CD4-positive, CD25-positive, alpha-beta regulatory T cell (primary cell): ENCODE measurements around the gene TCF7L2. TPM values are rescaled to one million over a fixed set of nuclear protein-coding genes. Genes with fewer than 3 reads are reported as not detected.

Experiments
- ATAC-seq, 2 donors: fragments of 150-1000 bp; cut with Tn5 transposase; one replicate each; pipeline ENCODE4 v1.10.0; 2021; ENCODE audit warnings: low read depth in 2 of 2, moderate number of reproducible peaks in 2 of 2, moderate library complexity in 1 of 2
- DNase-seq, 3 donors: peaks; one replicate each; pipeline versions ENCODE4 v3.0.0 to v3.0.0-alpha.2; 2012 to 2022; ENCODE audit warnings: mixed read lengths in 1 of 3
- H3K27ac ChIP-seq: one replicate; pipeline ENCODE4 v1.7.0; 2013; ENCODE audit warnings: mild to moderate bottlenecking, low read length; ENCODE audit not compliant: insufficient read depth, poor library complexity, severe bottlenecking
- H3K27me3 ChIP-seq: one replicate; pipeline ENCODE4 v1.7.0; 2013; ENCODE audit warnings: low read length; ENCODE audit not compliant: control insufficient read depth, insufficient read depth
- H3K36me3 ChIP-seq: one replicate; pipeline ENCODE4 v1.7.0; 2013; ENCODE audit warnings: mild to moderate bottlenecking, low read length, moderate library complexity; ENCODE audit not compliant: control insufficient read depth, insufficient read depth
- H3K4me1 ChIP-seq: 2 replicates; pipeline ENCODE4 v1.7.0; 2013; ENCODE audit warnings: mild to moderate bottlenecking, low read length; ENCODE audit not compliant: insufficient read depth, control insufficient read depth, poor library complexity, severe bottlenecking
- H3K4me3 ChIP-seq: one replicate; pipeline ENCODE4 v1.7.0; 2013; ENCODE audit warnings: low read depth, mild to moderate bottlenecking, low read length, moderate library complexity
- H3K9me3 ChIP-seq, 2 experiments: 1 replicate in 1 of 2; 2 replicates in 1 of 2; pipeline ENCODE4 v1.7.0; 2013; ENCODE audit warnings: low read length in 2 of 2, mild to moderate bottlenecking in 1 of 2, moderate library complexity in 1 of 2; ENCODE audit not compliant: control insufficient read depth in 2 of 2
- H3K27ac Mint-ChIP-seq, 3 donors: one replicate each; pipeline ENCODE4 v1.8.0; 2020 to 2022; ENCODE audit warnings: mild to moderate bottlenecking in 3 of 3, mixed read lengths in 3 of 3, moderate library complexity in 2 of 3
- H3K27me3 Mint-ChIP-seq: one replicate; pipeline ENCODE4 v1.8.0; 2022; ENCODE audit warnings: mild to moderate bottlenecking, mixed read lengths
- H3K36me3 Mint-ChIP-seq: one replicate; pipeline ENCODE4 v1.8.0; 2020; ENCODE audit warnings: mixed read lengths
- H3K4me1 Mint-ChIP-seq, 4 donors: one replicate each; pipeline ENCODE4 v1.8.0; 2020 to 2022; ENCODE audit warnings: mixed read lengths in 4 of 4, mild to moderate bottlenecking in 1 of 4
- H3K4me3 Mint-ChIP-seq, 4 donors: one replicate each; pipeline ENCODE4 v1.8.0; 2020 to 2022; ENCODE audit warnings: mild to moderate bottlenecking in 4 of 4, mixed read lengths in 4 of 4, moderate library complexity in 3 of 4
- H3K9me3 Mint-ChIP-seq, 7 donors: one replicate each; pipeline ENCODE4 v1.8.0; 2020 to 2022; ENCODE audit warnings: mixed read lengths in 7 of 7, mild to moderate bottlenecking in 3 of 7, moderate library complexity in 2 of 7
- polyA plus RNA-seq, 4 donors: library from polyadenylated mRNA; unstranded; fragments of 300-500 nt; fragmentation: Illumina TruSeq; gene quantifications; one replicate each; pipeline ENCODE4 v1.2.3, GENCODE V29; 2021
- total RNA-seq: library from RNA; stranded (reverse); gene quantifications from one replicate; pipeline ENCODE4 v1.2.3, GENCODE V29; 2022

The TCF7L2 gene
- total and polyA plus RNA-seq, 5 donors from 2014 or later: 0.38 to 1.8 (median 0.52) TPM; not detected in 1

DNA sequence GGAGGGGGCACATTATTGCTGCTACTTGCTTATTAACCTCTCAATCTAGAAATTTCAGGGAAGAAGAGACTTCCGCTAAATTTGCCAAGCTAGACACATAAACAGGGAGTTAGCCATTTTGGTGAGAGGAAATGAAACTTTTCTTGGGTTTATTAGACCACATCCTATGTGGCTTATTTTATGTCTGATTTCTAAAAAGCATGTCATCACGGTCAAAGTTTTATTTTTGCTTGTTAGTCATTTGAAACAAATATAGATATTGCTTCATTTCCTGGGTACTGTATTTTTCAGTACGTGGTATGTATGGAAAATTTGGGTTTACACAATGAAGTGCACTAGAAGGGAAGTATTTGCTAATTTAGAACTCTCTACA is 144.1 kb downstream of the TCF7L2 start:
- H3K27ac ChIP-seq: no peak overlapping the region
- peak overlapping the region in 3 of 4 donors; percentile 20 to 38 (median 31) for H3K4me3 Mint-ChIP-seq
- ATAC-seq: peak in 1 of 2 donors; percentile 36

GRCh38 chr10:113095419-113096127 is 145.5 kb downstream of the TCF7L2 start:
- no peak for DNase-seq
- Histone ChIP-seq H3K9me3 (no peaks in the 10 kb centered on the region), H3K36me3 (no peaks in the 10 kb centered on the region), H3K27me3 (no peaks in the 10 kb centered on the region), H3K4me1 (peaks cover 14% of the 10 kb centered on the region), H3K27ac (no peak overlapping the region), H3K4me3 (no peak overlapping the region)
- Mint-ChIP-seq H3K4me1 (peaks cover 8 to 29% (median 15%) of the 10 kb centered on the region in 4 donors), H3K27ac (peak overlapping the region in 1 of 3 donors; percentile 21), H3K4me3 (no peak overlapping the region), H3K9me3 (peaks cover 0 to 2% (median 0%) of the 10 kb centered on the region in 7 donors), H3K36me3 (no peaks in the 10 kb centered on the region), H3K27me3 (no peaks in the 10 kb centered on the region)
- ATAC-seq: no peak

More for the DNA sequence above, 144.1 kb downstream of the TCF7L2 start:
- peak in 2 of 3 donors; percentile 35 to 51 for DNase-seq
- peaks cover 14% of the 10 kb centered on the region for H3K4me1 ChIP-seq
- Mint-ChIP-seq H3K27me3 (no peaks in the 10 kb centered on the region), H3K9me3 (peaks cover 0 to 2% (median 0%) of the 10 kb centered on the region in 7 donors), H3K4me1 (peaks cover 8 to 29% (median 15%) of the 10 kb centered on the region in 4 donors), H3K27ac (no peak overlapping the region), H3K36me3 (no peaks in the 10 kb centered on the region)
- H3K36me3 ChIP-seq: no peaks in the 10 kb centered on the region
- H3K27me3 ChIP-seq: no peaks in the 10 kb centered on the region
- H3K4me3 ChIP-seq: peak overlapping the region; percentile 42
- no peaks in the 10 kb centered on the region for H3K9me3 ChIP-seq

DNA sequence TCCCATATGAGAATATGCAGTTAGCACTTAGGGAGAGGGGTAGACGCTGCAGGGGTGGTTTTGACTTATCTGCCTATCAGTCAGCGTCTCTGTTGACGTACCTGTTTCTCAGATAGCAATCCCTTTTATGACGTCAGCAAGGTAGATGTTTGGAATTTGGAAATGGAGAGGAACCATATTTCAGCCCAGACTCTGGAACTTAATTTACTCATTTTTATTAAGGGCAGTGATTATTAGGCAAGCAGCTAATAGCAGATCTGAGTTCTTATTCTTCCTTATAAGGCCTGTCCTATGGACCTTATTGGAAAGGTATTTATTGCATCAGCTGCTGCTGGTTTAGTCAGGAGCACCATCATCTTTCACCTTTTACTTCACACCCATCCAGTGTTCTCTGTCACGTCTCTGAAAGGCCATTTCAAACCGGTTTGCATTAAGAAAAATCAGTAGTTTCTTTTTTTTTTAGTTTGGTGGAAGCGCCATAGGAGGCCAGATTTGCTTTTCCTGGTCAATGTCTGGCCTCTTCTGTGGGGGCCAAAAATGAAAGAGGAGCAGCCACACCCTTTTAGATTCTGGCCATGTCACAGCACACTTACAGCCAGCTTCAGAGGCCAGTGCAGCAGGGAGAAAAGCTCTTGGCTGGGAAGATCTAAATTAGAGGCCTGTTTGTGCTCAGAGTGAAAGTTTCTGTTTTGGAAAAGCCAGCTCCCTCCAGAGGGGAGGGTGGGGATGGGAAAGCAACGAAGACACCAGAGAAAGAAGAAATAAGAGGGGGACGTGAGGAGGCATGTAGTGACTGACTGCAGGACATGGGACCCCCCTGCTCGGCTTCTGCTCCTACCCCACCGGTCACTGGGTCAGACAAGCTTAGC is 146.3 kb downstream of the TCF7L2 start:
- Histone ChIP-seq H3K4me3 (no peak overlapping the region), H3K4me1 (peaks cover 14% of the 10 kb centered on the region), H3K36me3 (no peaks in the 10 kb centered on the region), H3K27ac (no peak overlapping the region), H3K9me3 (no peaks in the 10 kb centered on the region), H3K27me3 (no peaks in the 10 kb centered on the region)
- Mint-ChIP-seq H3K27me3 (no peaks in the 10 kb centered on the region), H3K27ac (peak overlapping the region in 2 of 3 donors; percentile 21 to 52), H3K9me3 (peaks cover 0 to 2% (median 0%) of the 10 kb centered on the region in 7 donors), H3K36me3 (no peaks in the 10 kb centered on the region), H3K4me1 (peaks cover 8 to 29% (median 15%) of the 10 kb centered on the region in 4 donors), H3K4me3 (no peak overlapping the region)
- ATAC-seq (no peak), DNase-seq (no peak)

- Histone ChIP-seq H3K27ac (no peak overlapping the region), H3K9me3 (no peaks in the 10 kb centered on the region), H3K36me3 (no peaks in the 10 kb centered on the region), H3K27me3 (no peaks in the 10 kb centered on the region), H3K4me3 (no peak overlapping the region), H3K4me1 (peaks cover 14% of the 10 kb centered on the region)
- DNase-seq (no peak), ATAC-seq (no peak)
- H3K27me3 Mint-ChIP-seq: no peaks in the 10 kb centered on the region
- H3K27ac Mint-ChIP-seq: no peak overlapping the region
- no peaks in the 10 kb centered on the region for H3K36me3 Mint-ChIP-seq
- peaks cover 8 to 28% (median 13%) of the 10 kb centered on the region in 4 donors for H3K4me1 Mint-ChIP-seq
- H3K9me3 Mint-ChIP-seq: peaks cover 0 to 2% (median 0%) of the 10 kb centered on the region in 7 donors
- no peak overlapping the region for H3K4me3 Mint-ChIP-seq
Measured at GRCh38 chr10:113097036-113097435, 147.0 kb downstream of the TCF7L2 start.

DNA sequence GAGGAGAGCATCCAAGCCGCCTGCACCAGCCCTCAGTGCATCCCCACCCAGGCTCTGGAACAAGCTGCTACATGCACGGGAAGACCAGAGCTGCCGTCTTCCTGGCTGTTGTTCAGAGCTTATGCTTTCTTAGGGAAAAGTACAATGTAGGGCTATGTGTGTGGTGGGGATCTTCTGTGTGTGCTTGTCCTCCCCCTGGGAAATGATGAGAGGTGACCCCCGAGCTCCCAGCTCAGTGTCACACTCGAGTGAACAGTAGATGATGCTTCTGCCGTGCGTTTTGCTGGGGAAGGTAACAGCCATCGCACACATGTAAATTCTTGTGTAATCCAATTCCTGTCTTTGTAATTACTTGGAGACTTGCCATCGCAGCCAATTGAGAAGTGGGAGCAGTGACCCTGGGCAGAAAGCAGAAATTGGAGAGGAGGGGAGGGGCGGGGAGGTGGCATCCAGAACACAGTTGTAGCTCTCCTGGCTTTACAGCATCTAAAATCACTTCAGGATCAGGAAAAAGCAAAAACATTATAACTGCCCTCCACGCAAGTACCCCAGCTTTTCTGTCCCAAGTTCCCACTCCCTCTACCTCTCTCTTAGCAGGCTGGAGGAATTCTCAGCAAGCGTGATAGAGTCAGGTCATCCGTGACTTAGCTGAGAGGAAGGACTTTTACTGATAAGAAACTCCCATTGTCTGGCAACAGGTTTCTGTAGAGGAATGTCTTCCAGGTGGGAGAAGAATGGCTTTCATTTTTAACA is 149.6 kb downstream of the TCF7L2 start:
- H3K9me3 ChIP-seq: no peaks in the 10 kb centered on the region
- Mint-ChIP-seq H3K27ac (no peak overlapping the region), H3K4me1 (peaks cover 0 to 7% (median under 1%) of the 10 kb centered on the region in 4 donors), H3K9me3 (no peaks in the 10 kb centered on the region), H3K4me3 (no peak overlapping the region), H3K36me3 (no peaks in the 10 kb centered on the region), H3K27me3 (no peaks in the 10 kb centered on the region)
- no peak overlapping the region for H3K27ac ChIP-seq
- DNase-seq (no peak), ATAC-seq (no peak)
- H3K4me3 ChIP-seq: no peak overlapping the region
- H3K36me3 ChIP-seq: no peaks in the 10 kb centered on the region
- H3K4me1 ChIP-seq: no peaks in the 10 kb centered on the region
- no peaks in the 10 kb centered on the region for H3K27me3 ChIP-seq

GRCh38 chr10:113100281-113100680 is 150.2 kb downstream of the TCF7L2 start:
- ATAC-seq: no peak
- no peak overlapping the region for H3K27ac ChIP-seq
- H3K9me3 Mint-ChIP-seq: no peaks in the 10 kb centered on the region
- no peak overlapping the region for H3K27ac Mint-ChIP-seq
- H3K4me1 ChIP-seq: no peaks in the 10 kb centered on the region
- no peak overlapping the region for H3K4me3 ChIP-seq
- H3K4me1 Mint-ChIP-seq: peaks cover 0 to under 1% (median 0%) of the 10 kb centered on the region in 4 donors
- H3K36me3 ChIP-seq: no peaks in the 10 kb centered on the region
- no peak for DNase-seq
- H3K36me3 Mint-ChIP-seq: no peaks in the 10 kb centered on the region
- no peaks in the 10 kb centered on the region for H3K9me3 ChIP-seq
- no peak overlapping the region for H3K4me3 Mint-ChIP-seq
- no peaks in the 10 kb centered on the region for H3K27me3 Mint-ChIP-seq
- no peaks in the 10 kb centered on the region for H3K27me3 ChIP-seq

DNA sequence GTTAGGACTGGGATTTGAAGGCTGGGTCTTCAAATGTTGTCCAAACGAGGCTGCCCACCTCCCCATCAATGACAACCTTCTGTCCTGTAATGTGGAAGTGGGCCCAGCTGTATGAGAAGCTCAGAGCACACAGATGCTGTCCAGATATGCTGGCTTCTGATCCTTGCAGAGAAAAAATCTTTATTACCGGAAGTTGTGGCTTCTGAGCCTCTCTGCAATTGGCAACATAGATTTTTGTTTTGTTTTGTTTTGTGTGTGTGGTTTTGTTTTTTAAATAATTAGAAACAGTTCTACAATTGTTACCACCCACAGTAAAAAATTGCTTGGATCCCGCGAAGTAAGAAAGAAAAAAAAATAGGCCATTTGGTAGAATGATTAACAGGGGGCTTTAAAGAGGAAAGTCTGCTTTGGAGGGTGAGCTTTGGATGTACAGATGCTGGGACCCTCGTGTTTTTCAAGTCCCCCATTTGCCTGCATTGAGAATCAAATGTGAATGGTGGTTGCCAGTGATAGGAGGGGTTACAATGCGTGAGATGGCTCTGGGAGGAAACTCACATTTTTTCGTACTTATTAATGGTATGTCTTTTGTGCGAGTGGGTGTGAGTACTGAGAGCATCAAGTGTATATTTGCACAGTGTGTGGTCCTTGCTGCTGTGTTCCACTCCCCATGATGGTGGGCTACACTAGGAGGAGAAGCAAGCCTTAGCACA is 153.2 kb downstream of the TCF7L2 start:
- no peaks in the 10 kb centered on the region for H3K4me1 Mint-ChIP-seq
- no peak overlapping the region for H3K4me3 ChIP-seq
- no peak for DNase-seq
- no peaks in the 10 kb centered on the region for H3K9me3 ChIP-seq
- H3K27me3 Mint-ChIP-seq: no peaks in the 10 kb centered on the region
- H3K4me3 Mint-ChIP-seq: no peak overlapping the region
- no peaks in the 10 kb centered on the region for H3K36me3 ChIP-seq
- ATAC-seq: no peak
- H3K4me1 ChIP-seq: no peaks in the 10 kb centered on the region
- no peak overlapping the region for H3K27ac ChIP-seq
- no peaks in the 10 kb centered on the region for H3K9me3 Mint-ChIP-seq
- no peaks in the 10 kb centered on the region for H3K36me3 Mint-ChIP-seq
- H3K27me3 ChIP-seq: no peaks in the 10 kb centered on the region
- no peak overlapping the region for H3K27ac Mint-ChIP-seq
